ENCODE measurements around the gene RGS21. TPM values are rescaled to one million over a fixed set of nuclear protein-coding genes. Genes with fewer than 3 reads are reported as not detected.

RGS21 gene
- total RNA-seq, 4 donors from 2014 or later = not detected

DNA sequence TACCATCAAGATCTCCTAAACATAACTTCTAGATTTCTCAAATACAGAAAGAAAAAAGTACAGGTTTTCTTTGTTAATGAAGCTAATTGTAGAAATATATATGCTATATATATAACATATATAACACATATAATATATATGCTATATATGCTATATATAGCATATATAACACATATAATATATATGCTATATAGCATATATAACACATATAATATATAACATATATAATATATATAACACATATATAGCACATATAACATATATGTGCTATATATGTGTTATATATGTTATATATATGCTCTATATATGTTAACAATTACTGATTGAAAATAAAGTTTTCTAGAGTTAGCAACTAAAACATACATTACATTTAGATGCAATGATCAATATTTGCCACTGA, 34.8 kb downstream of the RGS21 start:
- TF ChIP-seq, protein P1, sequence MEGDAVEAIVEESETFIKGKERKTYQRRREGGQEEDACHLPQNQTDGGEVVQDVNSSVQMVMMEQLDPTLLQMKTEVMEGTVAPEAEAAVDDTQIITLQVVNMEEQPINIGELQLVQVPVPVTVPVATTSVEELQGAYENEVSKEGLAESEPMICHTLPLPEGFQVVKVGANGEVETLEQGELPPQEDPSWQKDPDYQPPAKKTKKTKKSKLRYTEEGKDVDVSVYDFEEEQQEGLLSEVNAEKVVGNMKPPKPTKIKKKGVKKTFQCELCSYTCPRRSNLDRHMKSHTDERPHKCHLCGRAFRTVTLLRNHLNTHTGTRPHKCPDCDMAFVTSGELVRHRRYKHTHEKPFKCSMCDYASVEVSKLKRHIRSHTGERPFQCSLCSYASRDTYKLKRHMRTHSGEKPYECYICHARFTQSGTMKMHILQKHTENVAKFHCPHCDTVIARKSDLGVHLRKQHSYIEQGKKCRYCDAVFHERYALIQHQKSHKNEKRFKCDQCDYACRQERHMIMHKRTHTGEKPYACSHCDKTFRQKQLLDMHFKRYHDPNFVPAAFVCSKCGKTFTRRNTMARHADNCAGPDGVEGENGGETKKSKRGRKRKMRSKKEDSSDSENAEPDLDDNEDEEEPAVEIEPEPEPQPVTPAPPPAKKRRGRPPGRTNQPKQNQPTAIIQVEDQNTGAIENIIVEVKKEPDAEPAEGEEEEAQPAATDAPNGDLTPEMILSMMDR (IDR thresholded peaks at IDR 0.05; ENCODE audit: low read depth) = no peak

DNA sequence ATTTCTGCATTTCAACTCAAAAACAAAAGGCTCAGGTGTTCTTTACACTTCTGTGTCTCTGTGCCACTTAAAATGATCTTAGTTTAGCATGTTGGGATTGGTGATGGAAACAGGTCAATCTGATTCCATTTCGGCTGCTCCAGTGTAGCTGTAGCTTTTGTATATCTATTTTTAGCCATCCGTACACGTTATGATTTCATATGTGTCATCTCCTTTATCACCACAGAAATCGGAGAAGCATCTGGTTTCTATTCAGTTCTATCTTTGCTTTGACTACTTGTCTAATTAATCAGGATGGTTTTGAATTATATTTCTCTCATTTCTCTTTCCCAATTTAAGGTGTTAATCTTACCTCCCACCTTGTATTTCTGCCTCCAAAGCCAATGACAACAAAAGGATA, 41.1 kb downstream of the RGS21 start:
- TF ChIP-seq, protein P1 (IDR thresholded peaks at IDR 0.05; ENCODE audit: low read depth) = no peak

DNA sequence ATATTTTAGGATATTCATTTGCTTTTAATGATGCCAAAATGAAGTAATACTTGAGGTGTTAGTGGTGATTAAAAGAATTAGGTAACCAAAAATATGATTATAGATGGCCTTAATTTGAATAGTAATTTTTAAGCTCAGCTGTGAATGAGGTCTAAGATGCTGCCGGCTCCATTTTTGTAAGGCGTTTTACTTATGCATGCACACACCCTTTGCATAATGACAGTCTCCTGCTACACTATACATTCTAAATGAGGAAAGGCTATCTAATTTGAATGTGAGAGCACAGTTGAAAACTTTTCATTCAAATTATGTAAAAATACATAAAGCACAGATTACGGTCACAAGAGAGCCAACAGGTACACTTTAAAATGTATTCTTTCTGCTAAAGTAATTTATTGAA, 41.6 kb downstream of the RGS21 start:
- TF ChIP-seq, protein P1 (IDR thresholded peaks at IDR 0.05; ENCODE audit: low read depth) = no peak

DNA sequence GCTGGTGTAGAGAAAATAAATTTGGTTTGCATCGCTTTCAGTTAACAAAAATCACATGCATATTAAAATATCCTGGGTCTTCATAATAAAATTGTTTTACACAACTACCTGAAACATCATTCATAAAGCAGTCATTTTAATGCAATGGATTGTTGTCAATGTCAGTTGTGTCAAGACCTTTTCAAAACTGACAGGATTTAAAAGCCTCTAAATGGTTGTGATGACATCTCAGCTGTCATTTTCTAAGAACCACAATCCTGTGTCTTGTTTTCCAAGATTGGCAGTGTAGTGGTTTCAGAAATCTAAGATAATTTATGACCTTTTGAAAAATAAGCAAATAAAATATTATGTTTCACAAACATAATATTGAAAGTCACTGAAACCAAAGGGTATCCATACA, 42.0 kb downstream of the RGS21 start:
- TF ChIP-seq, protein P1 (IDR thresholded peaks at IDR 0.05; ENCODE audit: low read depth) = no peak

- TF ChIP-seq, protein P1 (IDR thresholded peaks at IDR 0.05; ENCODE audit: low read depth) = no peak
These were observed 46.4 kb downstream of the RGS21 start for GRCh38 chr1:192363177-192363576.

DNA sequence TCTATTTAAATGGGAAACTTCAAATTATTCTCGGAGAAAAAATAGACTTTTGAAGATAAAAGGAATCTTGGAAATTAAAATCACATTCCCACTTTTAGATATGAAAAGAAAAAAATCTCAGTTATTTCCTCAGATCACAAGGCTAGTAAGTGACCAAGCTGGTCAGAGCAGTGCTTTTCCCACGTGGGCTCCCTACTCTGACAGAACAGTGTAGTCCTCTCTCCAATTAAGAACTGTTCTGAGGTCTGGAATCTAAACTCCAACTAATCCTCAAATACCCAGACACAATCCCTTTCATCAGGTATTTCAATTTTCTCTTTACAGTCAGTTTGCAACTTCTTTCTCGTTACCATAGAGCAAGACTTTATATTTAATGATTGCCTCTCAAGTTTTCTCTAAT, 50.6 kb downstream of the RGS21 start:
- TF ChIP-seq, protein P1 (IDR thresholded peaks at IDR 0.05; ENCODE audit: low read depth) = no peak

DNA sequence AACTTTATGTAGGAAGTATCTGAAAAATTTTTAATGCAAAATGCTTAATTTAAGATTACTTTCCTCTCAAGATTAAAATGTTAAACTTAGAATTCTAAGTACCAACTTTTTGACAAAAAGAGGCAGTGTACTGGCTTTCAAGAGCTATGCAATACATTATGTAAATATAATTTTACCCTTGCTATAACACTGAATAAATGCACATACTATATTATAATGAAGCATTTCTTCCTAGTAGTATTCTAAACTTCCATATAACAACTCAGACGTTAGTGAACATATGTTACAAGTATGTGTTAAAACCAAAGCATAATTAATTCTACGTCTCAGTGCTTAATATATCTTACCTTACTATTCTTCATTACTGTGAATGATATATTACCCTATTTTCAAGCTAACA, 58.5 kb downstream of the RGS21 start:
- TF ChIP-seq, protein P1 (IDR thresholded peaks at IDR 0.05; ENCODE audit: low read depth) = no peak

Data from subcutaneous adipose tissue (tissue), 4 donors.